ENCODE data around the gene AOPEP.

GRCh38 chr9:94794476-94795167 lies 68.1 kb downstream of the AOPEP start:
- TF ChIP-seq, protein P1, sequence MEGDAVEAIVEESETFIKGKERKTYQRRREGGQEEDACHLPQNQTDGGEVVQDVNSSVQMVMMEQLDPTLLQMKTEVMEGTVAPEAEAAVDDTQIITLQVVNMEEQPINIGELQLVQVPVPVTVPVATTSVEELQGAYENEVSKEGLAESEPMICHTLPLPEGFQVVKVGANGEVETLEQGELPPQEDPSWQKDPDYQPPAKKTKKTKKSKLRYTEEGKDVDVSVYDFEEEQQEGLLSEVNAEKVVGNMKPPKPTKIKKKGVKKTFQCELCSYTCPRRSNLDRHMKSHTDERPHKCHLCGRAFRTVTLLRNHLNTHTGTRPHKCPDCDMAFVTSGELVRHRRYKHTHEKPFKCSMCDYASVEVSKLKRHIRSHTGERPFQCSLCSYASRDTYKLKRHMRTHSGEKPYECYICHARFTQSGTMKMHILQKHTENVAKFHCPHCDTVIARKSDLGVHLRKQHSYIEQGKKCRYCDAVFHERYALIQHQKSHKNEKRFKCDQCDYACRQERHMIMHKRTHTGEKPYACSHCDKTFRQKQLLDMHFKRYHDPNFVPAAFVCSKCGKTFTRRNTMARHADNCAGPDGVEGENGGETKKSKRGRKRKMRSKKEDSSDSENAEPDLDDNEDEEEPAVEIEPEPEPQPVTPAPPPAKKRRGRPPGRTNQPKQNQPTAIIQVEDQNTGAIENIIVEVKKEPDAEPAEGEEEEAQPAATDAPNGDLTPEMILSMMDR (IDR thresholded peaks at IDR 0.05): no peak
- TF ChIP-seq POLR2A (IDR thresholded peaks at IDR 0.05): no peak

Measured in sigmoid colon (tissue), 3 donors.